HG02885 (cell line): ENCODE results near the gene KDM3B.
A peak's percentile ranks its signal among the peaks of the same experiment; 100 is the strongest.

Source experiments
- ATAC-seq: cut with Tn5 transposase; IDR thresholded peaks from one replicate; pipeline ENCODE4 v1.9.1; 2021; ENCODE audit warnings: mild to moderate bottlenecking; ENCODE audit not compliant: unreplicated experiment, poor library complexity

The KDM3B gene

GRCh38 chr5:138349852-138350562, 2.5 kb upstream of the KDM3B start:
- ATAC-seq, result no peak

GRCh38 chr5:138350563-138350890, 2.0 kb upstream of the KDM3B start:
- ATAC-seq, result no peak

- no peak for ATAC-seq
Observed at GRCh38 chr5:138351056-138351455, 1.4 kb upstream of the KDM3B start.

GRCh38 chr5:138351517-138351916, 968 bp upstream of the KDM3B start:
- no peak for ATAC-seq

GRCh38 chr5:138352722-138353559, 456 bp downstream of the KDM3B start:
- peak; percentile 56 for ATAC-seq

GRCh38 chr5:138353560-138354080, 1.1 kb downstream of the KDM3B start:
- no peak for ATAC-seq

- ATAC-seq, result no peak
Observed at GRCh38 chr5:138354387-138354786, 1.9 kb downstream of the KDM3B start.

- ATAC-seq, result peak; percentile 36
Observed at GRCh38 chr5:138354926-138355378, 2.5 kb downstream of the KDM3B start.

GRCh38 chr5:138359621-138360020, 7.1 kb downstream of the KDM3B start:
- ATAC-seq, result no peak

GRCh38 chr5:138360941-138361452, 8.5 kb downstream of the KDM3B start:
- no peak for ATAC-seq

- no peak for ATAC-seq
Observed at GRCh38 chr5:138364576-138364975, 12.1 kb downstream of the KDM3B start.

- ATAC-seq, result no peak
Observed at GRCh38 chr5:138366632-138367382, 14.3 kb downstream of the KDM3B start.

GRCh38 chr5:138369261-138369660, 16.8 kb downstream of the KDM3B start:
- no peak for ATAC-seq

GRCh38 chr5:138369706-138370105, 17.2 kb downstream of the KDM3B start:
- ATAC-seq, result no peak

GRCh38 chr5:138370537-138370936, 18.1 kb downstream of the KDM3B start:
- no peak for ATAC-seq

GRCh38 chr5:138371454-138371853, 19.0 kb downstream of the KDM3B start:
- no peak for ATAC-seq

- ATAC-seq, result peak; percentile 78
Observed at GRCh38 chr5:138372225-138372624, 19.7 kb downstream of the KDM3B start.

- ATAC-seq, result no peak
Observed at GRCh38 chr5:138372653-138373052, 20.2 kb downstream of the KDM3B start.

GRCh38 chr5:138382347-138382746, 29.9 kb downstream of the KDM3B start:
- no peak for ATAC-seq

- ATAC-seq, result no peak
Observed at GRCh38 chr5:138385660-138386059, 33.2 kb downstream of the KDM3B start.

- ATAC-seq, result no peak
Observed at GRCh38 chr5:138386290-138386689, 33.8 kb downstream of the KDM3B start.
